ENCODE measurements around the gene RTL1. TPM values are rescaled to one million over a fixed set of nuclear protein-coding genes. Genes with fewer than 3 reads are reported as not detected.

Gene RTL1
- total RNA-seq, 1 experiment from 2014 or later = not detected

- Histone ChIP-seq H3K36me3 (ENCODE audit: low read depth, low read length) (no peaks in the 10 kb centered on the region), H3K79me2 (ENCODE audit: low read length) (no peaks in the 10 kb centered on the region), H3K4me3 (ENCODE audit: low read length) (no peak overlapping the region), H4K20me1 (ENCODE audit: low read length) (no peaks in the 10 kb centered on the region), H3K9me3 (ENCODE audit: low read length) (no peaks in the 10 kb centered on the region), H3K27me3 (ENCODE audit: low read length) (peaks cover 3% of the 10 kb centered on the region; the same call in 1 of the 2 replicates), H3K9ac (ENCODE audit: low read length) (no peak overlapping the region), H3K4me1 (ENCODE audit: insufficient read depth, low read length) (no peaks in the 10 kb centered on the region), H3K4me2 (ENCODE audit: low read length) (no peak overlapping the region), H3F3A (ENCODE audit: low read length, unreplicated experiment) (no peaks in the 10 kb centered on the region), H3K9me2 (replicated peaks; ENCODE audit: low read length) (no peaks in the 10 kb centered on the region), H2AFZ (ENCODE audit: low read length) (no peak overlapping the region), H3K27ac (ENCODE audit: low read length) (no peak overlapping the region)
- no TSS peak for BruUV-seq (replicated peaks)
- DNase-seq = no peak
- ChIA-PET POLR2A (ENCODE audit: unreplicated experiment) (no interaction called here), CTCF (no interaction called here)
- intact Hi-C loops (cut with micrococcal nuclease) = no loop called here
- TF ChIP-seq EZH2phosphoT487 (IDR thresholded peaks at IDR 0.05; ENCODE audit: borderline replicate concordance, low read length) (no peak), EZH2 (IDR thresholded peaks at IDR 0.05; ENCODE audit: low read length, unreplicated experiment) (no peak), CTCF (conservative IDR thresholded peaks at IDR 0.05; ENCODE audit: low read depth, low read length) (no peak)
- no peak for ATAC-seq
Measured at GRCh38 chr14:100864206-100864605, 39.3 kb downstream of the RTL1 start.

GRCh38 chr14:100862793-100863192, 40.7 kb downstream of the RTL1 start:
- Histone ChIP-seq H2AFZ (ENCODE audit: low read length) (no peak overlapping the region), H3K9me2 (replicated peaks; ENCODE audit: low read length) (no peaks in the 10 kb centered on the region), H3K9ac (ENCODE audit: low read length) (no peak overlapping the region), H3K36me3 (ENCODE audit: low read depth, low read length) (no peaks in the 10 kb centered on the region), H3K4me1 (ENCODE audit: insufficient read depth, low read length) (no peaks in the 10 kb centered on the region), H3K27me3 (ENCODE audit: low read length) (peaks cover 3% of the 10 kb centered on the region; the same call in 1 of the 2 replicates), H3K79me2 (ENCODE audit: low read length) (no peaks in the 10 kb centered on the region), H3K9me3 (ENCODE audit: low read length) (no peaks in the 10 kb centered on the region), H3K27ac (ENCODE audit: low read length) (no peak overlapping the region), H4K20me1 (ENCODE audit: low read length) (no peaks in the 10 kb centered on the region), H3F3A (ENCODE audit: low read length, unreplicated experiment) (no peaks in the 10 kb centered on the region), H3K4me3 (ENCODE audit: low read length) (no peak overlapping the region), H3K4me2 (ENCODE audit: low read length) (no peak overlapping the region)
- no peak for TF ChIP-seq EZH2 (IDR thresholded peaks at IDR 0.05; ENCODE audit: low read length, unreplicated experiment)
- TF ChIP-seq CTCF (conservative IDR thresholded peaks at IDR 0.05; ENCODE audit: low read depth, low read length) = no peak
- no peak for TF ChIP-seq EZH2phosphoT487 (IDR thresholded peaks at IDR 0.05; ENCODE audit: borderline replicate concordance, low read length)
- intact Hi-C loops (cut with micrococcal nuclease) = no loop called here
- ATAC-seq (no peak), DNase-seq (no peak)
- ChIA-PET CTCF (no interaction called here), POLR2A (ENCODE audit: unreplicated experiment) (no interaction called here)
- no TSS peak for BruUV-seq (replicated peaks)

- no peak overlapping the region for H3K4me3 ChIP-seq (ENCODE audit: low read length)
- no peaks in the 10 kb centered on the region for H3F3A ChIP-seq (ENCODE audit: low read length, unreplicated experiment)
- no peaks in the 10 kb centered on the region for H3K36me3 ChIP-seq (ENCODE audit: low read depth, low read length)
- H3K9ac ChIP-seq (ENCODE audit: low read length) = no peak overlapping the region
- ChIA-PET CTCF (no interaction called here), POLR2A (ENCODE audit: unreplicated experiment) (no interaction called here)
- no peak overlapping the region for H3K4me2 ChIP-seq (ENCODE audit: low read length)
- DNase-seq (no peak), ATAC-seq (no peak)
- no peaks in the 10 kb centered on the region for H3K79me2 ChIP-seq (ENCODE audit: low read length)
- intact Hi-C loops (cut with micrococcal nuclease) = no loop called here
- peaks cover 3% of the 10 kb centered on the region; the same call in 1 of the 2 replicates for H3K27me3 ChIP-seq (ENCODE audit: low read length)
- H3K27ac ChIP-seq (ENCODE audit: low read length) = no peak overlapping the region
- H3K4me1 ChIP-seq (ENCODE audit: insufficient read depth, low read length) = no peaks in the 10 kb centered on the region
- H3K9me3 ChIP-seq (ENCODE audit: low read length) = no peaks in the 10 kb centered on the region
- H4K20me1 ChIP-seq (ENCODE audit: low read length) = no peaks in the 10 kb centered on the region
- no peak overlapping the region for H2AFZ ChIP-seq (ENCODE audit: low read length)
- BruUV-seq (replicated peaks) = no TSS peak
- TF ChIP-seq EZH2 (IDR thresholded peaks at IDR 0.05; ENCODE audit: low read length, unreplicated experiment) (no peak), CTCF (conservative IDR thresholded peaks at IDR 0.05; ENCODE audit: low read depth, low read length) (no peak), EZH2phosphoT487 (IDR thresholded peaks at IDR 0.05; ENCODE audit: borderline replicate concordance, low read length) (no peak)
- H3K9me2 ChIP-seq (replicated peaks; ENCODE audit: low read length) = no peaks in the 10 kb centered on the region
Measured at GRCh38 chr14:100862277-100862676, 41.2 kb downstream of the RTL1 start.

Measured in PC-3 (cell line).